ENCODE measurements around the gene ZNF385B.

Gene ZNF385B

GRCh38 chr2:179800776-179801175 is 60.6 kb downstream of the ZNF385B start:
- TF ChIP-seq FOXP2 (optimal IDR thresholded peaks at IDR 0.05; ENCODE audit: borderline replicate concordance, extremely low read depth, extremely low read length, insufficient read depth), result no peak
- TF ChIP-seq POLR2AphosphoS5 (IDR thresholded peaks at IDR 0.05; ENCODE audit: low read depth, low read length), result no peak
- TF ChIP-seq TAF1 (IDR thresholded peaks at IDR 0.05; ENCODE audit: borderline replicate concordance, insufficient read depth, low read length), result no peak
- TF ChIP-seq REST (IDR thresholded peaks at IDR 0.05; ENCODE audit: insufficient read depth in 1 of 2, low read depth in 2 of 2, low read length in 2 of 2), result no peak
- no peak for TF ChIP-seq SIN3A (IDR thresholded peaks at IDR 0.05; ENCODE audit: borderline replicate concordance, insufficient read depth, low read length)

- TF ChIP-seq POLR2AphosphoS5 (IDR thresholded peaks at IDR 0.05; ENCODE audit: low read depth, low read length), result no peak
- TF ChIP-seq FOXP2 (optimal IDR thresholded peaks at IDR 0.05; ENCODE audit: borderline replicate concordance, extremely low read depth, extremely low read length, insufficient read depth), result no peak
- TF ChIP-seq TAF1 (IDR thresholded peaks at IDR 0.05; ENCODE audit: borderline replicate concordance, insufficient read depth, low read length), result no peak
- TF ChIP-seq REST (IDR thresholded peaks at IDR 0.05; ENCODE audit: insufficient read depth in 1 of 2, low read depth in 2 of 2, low read length in 2 of 2), result no peak
- TF ChIP-seq SIN3A (IDR thresholded peaks at IDR 0.05; ENCODE audit: borderline replicate concordance, insufficient read depth, low read length), result no peak
These were observed 65.0 kb downstream of the ZNF385B start for GRCh38 chr2:179796213-179797007.

GRCh38 chr2:179793902-179794301 is 67.5 kb downstream of the ZNF385B start:
- TF ChIP-seq TAF1 (IDR thresholded peaks at IDR 0.05; ENCODE audit: borderline replicate concordance, insufficient read depth, low read length) (no peak), FOXP2 (optimal IDR thresholded peaks at IDR 0.05; ENCODE audit: borderline replicate concordance, extremely low read depth, extremely low read length, insufficient read depth) (no peak), SIN3A (IDR thresholded peaks at IDR 0.05; ENCODE audit: borderline replicate concordance, insufficient read depth, low read length) (no peak), POLR2AphosphoS5 (IDR thresholded peaks at IDR 0.05; ENCODE audit: low read depth, low read length) (no peak)

GRCh38 chr2:179793238-179793637 is 68.2 kb downstream of the ZNF385B start:
- TF ChIP-seq TAF1 (IDR thresholded peaks at IDR 0.05; ENCODE audit: borderline replicate concordance, insufficient read depth, low read length), result no peak
- no peak for TF ChIP-seq SIN3A (IDR thresholded peaks at IDR 0.05; ENCODE audit: borderline replicate concordance, insufficient read depth, low read length)
- no peak for TF ChIP-seq REST (IDR thresholded peaks at IDR 0.05; ENCODE audit: insufficient read depth in 1 of 2, low read depth in 2 of 2, low read length in 2 of 2)
- TF ChIP-seq POLR2AphosphoS5 (IDR thresholded peaks at IDR 0.05; ENCODE audit: low read depth, low read length), result no peak
- no peak for TF ChIP-seq FOXP2 (optimal IDR thresholded peaks at IDR 0.05; ENCODE audit: borderline replicate concordance, extremely low read depth, extremely low read length, insufficient read depth)

GRCh38 chr2:179790235-179791217 is 70.9 kb downstream of the ZNF385B start:
- no peak for TF ChIP-seq POLR2AphosphoS5 (IDR thresholded peaks at IDR 0.05; ENCODE audit: low read depth, low read length)
- TF ChIP-seq REST (IDR thresholded peaks at IDR 0.05; ENCODE audit: insufficient read depth in 1 of 2, low read depth in 2 of 2, low read length in 2 of 2), result no peak
- TF ChIP-seq FOXP2 (optimal IDR thresholded peaks at IDR 0.05; ENCODE audit: borderline replicate concordance, extremely low read depth, extremely low read length, insufficient read depth), result no peak
- no peak for TF ChIP-seq TAF1 (IDR thresholded peaks at IDR 0.05; ENCODE audit: borderline replicate concordance, insufficient read depth, low read length)
- TF ChIP-seq SIN3A (IDR thresholded peaks at IDR 0.05; ENCODE audit: borderline replicate concordance, insufficient read depth, low read length), result no peak
